Measurements from ENCODE around the gene CWC22. TPM values are rescaled to one million over a fixed set of nuclear protein-coding genes. Genes with fewer than 3 reads are reported as not detected.

The CWC22 gene
- polyA plus RNA-seq, 10 donors = 19.0 to 25.3 (median 22.9) TPM

DNA sequence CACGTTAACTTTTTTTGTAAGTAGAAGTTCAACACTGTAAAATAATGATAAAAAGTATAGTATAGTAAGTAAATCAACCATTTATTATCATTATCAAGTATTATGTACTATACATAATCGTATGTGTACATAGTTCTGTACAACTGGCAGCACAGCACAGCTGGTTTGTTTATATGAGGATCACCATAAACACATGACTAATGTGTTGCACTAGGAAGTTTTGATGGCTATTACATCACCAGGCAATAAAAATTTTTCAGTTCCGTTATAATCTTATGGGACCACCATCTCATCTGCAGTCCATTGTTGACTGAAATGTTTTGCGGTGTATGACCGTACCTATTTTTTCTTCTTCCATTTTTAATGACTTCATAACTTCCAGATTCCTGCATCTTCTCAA lies 106.4 kb downstream of the CWC22 start:
- peak in 1 of 3 donors; percentile 7 for DNase-seq

DNA sequence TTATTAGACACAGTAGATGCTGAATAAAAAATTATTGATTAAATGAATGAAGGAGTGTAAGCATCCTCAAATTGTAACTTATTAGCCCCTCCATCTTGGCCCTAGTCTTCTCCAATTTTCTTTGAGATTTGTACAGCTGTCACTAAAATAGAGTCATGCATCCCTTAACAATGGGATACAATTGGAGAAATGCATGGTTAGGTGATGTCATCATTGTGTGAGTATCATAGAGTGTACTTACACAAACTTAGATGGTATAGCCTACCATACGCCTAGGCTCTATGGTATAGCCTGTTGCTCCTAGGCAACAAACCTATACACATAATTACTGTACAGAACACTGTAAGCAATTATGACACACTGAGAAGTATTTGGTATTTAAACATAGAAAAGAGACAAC lies 107.4 kb downstream of the CWC22 start:
- DNase-seq = no peak

DNA sequence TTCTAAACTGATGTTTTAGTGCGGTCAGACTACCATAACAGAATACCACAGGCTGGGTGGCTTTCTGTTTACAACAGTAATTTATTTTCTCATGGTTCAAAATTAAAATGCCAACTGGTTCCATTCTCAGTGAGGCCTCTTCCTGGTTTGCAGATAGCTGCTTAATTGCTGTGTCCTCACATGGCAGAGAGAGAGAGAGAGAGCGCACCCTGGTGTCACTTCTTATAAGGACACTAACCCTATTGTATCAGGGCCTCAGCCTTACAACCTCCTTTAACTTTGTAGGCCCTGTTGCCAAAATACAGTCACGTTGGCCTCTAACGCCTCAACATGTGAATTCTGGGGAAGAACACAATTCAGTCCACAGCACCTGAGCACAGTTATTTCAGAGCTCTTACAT lies 108.2 kb downstream of the CWC22 start:
- DNase-seq = no peak

Other genes starting within 250 kb of the CWC22 start
- 10 to 100 TPM in 8 of 10 donors, 1 to 10 TPM in 2; 6.6 to 28.8 (median 12.3) TPM for gene ZNF385B, start 145.7 kb downstream of the CWC22 start, polyA plus RNA-seq (ENCODE audit: insufficient read length in 10 of 10)